ENCODE results near the gene ANKRD24.

DNA sequence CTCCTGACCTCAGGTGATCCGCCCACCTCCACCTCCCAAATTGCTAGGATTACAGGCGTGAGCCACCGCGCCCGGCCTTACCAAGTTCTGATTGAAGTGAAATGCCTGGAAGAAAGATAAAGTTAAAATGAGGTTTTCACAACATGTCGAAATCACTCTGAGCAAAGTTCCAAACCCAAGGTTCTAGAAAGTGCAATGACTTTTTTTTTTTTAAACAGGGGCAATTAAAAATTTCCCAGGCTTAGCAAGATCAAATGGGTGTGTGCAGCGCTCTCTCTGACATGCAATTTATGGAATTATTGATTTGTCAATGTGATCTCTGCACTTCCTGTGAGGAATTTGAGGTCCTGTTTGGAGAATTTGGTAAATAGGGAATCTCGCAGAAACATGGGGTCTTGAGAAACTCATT, 45.8 kb upstream of the ANKRD24 start:
- TF ChIP-seq, protein P1, sequence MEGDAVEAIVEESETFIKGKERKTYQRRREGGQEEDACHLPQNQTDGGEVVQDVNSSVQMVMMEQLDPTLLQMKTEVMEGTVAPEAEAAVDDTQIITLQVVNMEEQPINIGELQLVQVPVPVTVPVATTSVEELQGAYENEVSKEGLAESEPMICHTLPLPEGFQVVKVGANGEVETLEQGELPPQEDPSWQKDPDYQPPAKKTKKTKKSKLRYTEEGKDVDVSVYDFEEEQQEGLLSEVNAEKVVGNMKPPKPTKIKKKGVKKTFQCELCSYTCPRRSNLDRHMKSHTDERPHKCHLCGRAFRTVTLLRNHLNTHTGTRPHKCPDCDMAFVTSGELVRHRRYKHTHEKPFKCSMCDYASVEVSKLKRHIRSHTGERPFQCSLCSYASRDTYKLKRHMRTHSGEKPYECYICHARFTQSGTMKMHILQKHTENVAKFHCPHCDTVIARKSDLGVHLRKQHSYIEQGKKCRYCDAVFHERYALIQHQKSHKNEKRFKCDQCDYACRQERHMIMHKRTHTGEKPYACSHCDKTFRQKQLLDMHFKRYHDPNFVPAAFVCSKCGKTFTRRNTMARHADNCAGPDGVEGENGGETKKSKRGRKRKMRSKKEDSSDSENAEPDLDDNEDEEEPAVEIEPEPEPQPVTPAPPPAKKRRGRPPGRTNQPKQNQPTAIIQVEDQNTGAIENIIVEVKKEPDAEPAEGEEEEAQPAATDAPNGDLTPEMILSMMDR (IDR thresholded peaks at IDR 0.05; ENCODE audit: poor library complexity, severe bottlenecking) = no peak
- TF ChIP-seq POLR2AphosphoS5 (IDR thresholded peaks at IDR 0.05) (no peak), SMC3 (conservative IDR thresholded peaks at IDR 0.05; ENCODE audit: poor library complexity) (no peak), MXI1 (conservative IDR thresholded peaks at IDR 0.05; ENCODE audit: poor library complexity, severe bottlenecking) (no peak)
